NCI-H2171 treated with DMSO at 0.1 percent for 48 hours (cell line): Measurements from ENCODE around the gene ZPLD1.

Experiments
- DNase-seq: peaks from one replicate; lab custom pipeline; 2025; lab: John Stamatoyannopoulos, UW

The ZPLD1 gene

DNA sequence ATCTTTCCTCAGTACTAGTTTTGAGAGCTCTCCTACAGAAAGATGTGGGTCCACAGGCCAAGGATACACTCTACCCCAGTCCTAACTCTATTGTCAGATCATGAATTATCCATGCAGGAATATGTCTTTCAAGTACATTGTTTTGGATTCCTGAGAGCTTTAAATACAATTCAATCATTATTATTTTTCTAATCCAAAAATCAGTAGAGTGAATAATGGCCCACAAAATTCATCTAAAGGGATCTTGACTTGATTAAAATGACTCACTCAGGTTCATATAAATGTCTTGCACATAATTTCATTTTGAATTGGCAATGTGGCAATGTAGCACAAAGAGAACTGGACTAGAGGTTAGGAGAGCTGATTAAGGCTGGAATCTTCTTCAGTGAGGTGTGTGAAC is 93.9 kb downstream of the ZPLD1 start:
- DNase-seq, result no peak
